GM12891 (cell line): Measurements from ENCODE around the gene ZFP64.

Experiments
- POLR2A ChIP-seq: IDR thresholded peaks from 2 replicates; pipeline ENCODE4 v1.6.1; 2011; ENCODE audit warnings: low read depth, low read length, control low read depth
- POLR2AphosphoS5 ChIP-seq: IDR thresholded peaks from 2 replicates; pipeline ENCODE4 v1.6.1; 2011; ENCODE audit warnings: low read depth, low read length, control low read depth
- POU2F2 ChIP-seq: IDR thresholded peaks from 2 replicates; pipeline ENCODE4 v1.6.1; 2011; ENCODE audit warnings: low read depth, mild to moderate bottlenecking, control low read depth, low read length, moderate library complexity
- SPI1 ChIP-seq: IDR thresholded peaks from 2 replicates; pipeline ENCODE4 v1.6.1; 2011; ENCODE audit warnings: low read depth, low read length, control low read depth
- TAF1 ChIP-seq: IDR thresholded peaks from 2 replicates; pipeline ENCODE4 v1.6.1; 2011; ENCODE audit warnings: low read depth, low read length, control low read depth

GRCh38 chr20:52230409-52230808 is 38.8 kb upstream of the ZFP64 start:
- no peak for TF ChIP-seq POLR2AphosphoS5
- TF ChIP-seq POLR2A, result no peak
- TF ChIP-seq TAF1, result no peak
- TF ChIP-seq POU2F2, result no peak
- TF ChIP-seq SPI1, result no peak
